ENCODE data around the gene USF2. TPM values are rescaled to one million over a fixed set of nuclear protein-coding genes. Genes with fewer than 3 reads are reported as not detected.

Gene USF2
- total RNA-seq, 1 donor from 2014 or later: 70.0 TPM

- DNase-seq (ENCODE audit: low read depth) (no peak), FAIRE-seq (no peak)
- peaks cover 2% of the 10 kb centered on the region for H3K27me3 ChIP-seq (ENCODE audit: insufficient read depth, low read length)
- H2AFZ ChIP-seq (ENCODE audit: low read depth, low read length): no peak overlapping the region
- H3K79me2 ChIP-seq (ENCODE audit: insufficient read depth, low read length): no peaks in the 10 kb centered on the region
- no peaks in the 10 kb centered on the region for H3K4me1 ChIP-seq (ENCODE audit: insufficient read depth, low read length)
- no peak overlapping the region for H3K27ac ChIP-seq (ENCODE audit: low read depth, low read length)
- Mint-ChIP-seq H3K27me3 (ENCODE audit: low read depth, unreplicated experiment) (peaks cover 13% of the 10 kb centered on the region), H3K9me3 (ENCODE audit: unreplicated experiment) (peaks cover 17% of the 10 kb centered on the region), H3K4me3 (ENCODE audit: unreplicated experiment) (no peak overlapping the region), H3K36me3 (ENCODE audit: low read depth, unreplicated experiment) (no peaks in the 10 kb centered on the region), H3K27ac (ENCODE audit: unreplicated experiment) (no peak overlapping the region), H3K4me1 (ENCODE audit: low read depth, unreplicated experiment) (no peaks in the 10 kb centered on the region)
- no peak overlapping the region for H3K9ac ChIP-seq (ENCODE audit: low read length)
- no peak for TF ChIP-seq EZH2 (IDR thresholded peaks at IDR 0.05; ENCODE audit: insufficient read depth, low read length)
- TF ChIP-seq, protein P1, sequence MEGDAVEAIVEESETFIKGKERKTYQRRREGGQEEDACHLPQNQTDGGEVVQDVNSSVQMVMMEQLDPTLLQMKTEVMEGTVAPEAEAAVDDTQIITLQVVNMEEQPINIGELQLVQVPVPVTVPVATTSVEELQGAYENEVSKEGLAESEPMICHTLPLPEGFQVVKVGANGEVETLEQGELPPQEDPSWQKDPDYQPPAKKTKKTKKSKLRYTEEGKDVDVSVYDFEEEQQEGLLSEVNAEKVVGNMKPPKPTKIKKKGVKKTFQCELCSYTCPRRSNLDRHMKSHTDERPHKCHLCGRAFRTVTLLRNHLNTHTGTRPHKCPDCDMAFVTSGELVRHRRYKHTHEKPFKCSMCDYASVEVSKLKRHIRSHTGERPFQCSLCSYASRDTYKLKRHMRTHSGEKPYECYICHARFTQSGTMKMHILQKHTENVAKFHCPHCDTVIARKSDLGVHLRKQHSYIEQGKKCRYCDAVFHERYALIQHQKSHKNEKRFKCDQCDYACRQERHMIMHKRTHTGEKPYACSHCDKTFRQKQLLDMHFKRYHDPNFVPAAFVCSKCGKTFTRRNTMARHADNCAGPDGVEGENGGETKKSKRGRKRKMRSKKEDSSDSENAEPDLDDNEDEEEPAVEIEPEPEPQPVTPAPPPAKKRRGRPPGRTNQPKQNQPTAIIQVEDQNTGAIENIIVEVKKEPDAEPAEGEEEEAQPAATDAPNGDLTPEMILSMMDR (IDR thresholded peaks at IDR 0.05; ENCODE audit: insufficient read depth, low read depth, low read length): no peak
- no peaks in the 10 kb centered on the region for H3K9me3 ChIP-seq (ENCODE audit: insufficient read depth, low read depth, low read length)
- no peak overlapping the region for H3K4me3 ChIP-seq (ENCODE audit: insufficient read depth, low read depth, low read length)
- no peaks in the 10 kb centered on the region for H3K36me3 ChIP-seq (ENCODE audit: insufficient read depth, low read length)
- no peaks in the 10 kb centered on the region for H4K20me1 ChIP-seq (ENCODE audit: insufficient read depth, low read length)
- H3K4me2 ChIP-seq (ENCODE audit: low read length): no peak overlapping the region
Measured at GRCh38 chr19:35222373-35223015, 46.3 kb upstream of the USF2 start.

- TF ChIP-seq EZH2 (IDR thresholded peaks at IDR 0.05; ENCODE audit: insufficient read depth, low read length): no peak
- TF ChIP-seq, protein P1 (IDR thresholded peaks at IDR 0.05; ENCODE audit: insufficient read depth, low read depth, low read length): no peak
- Mint-ChIP-seq H3K27ac (ENCODE audit: unreplicated experiment) (no peak overlapping the region), H3K36me3 (ENCODE audit: low read depth, unreplicated experiment) (no peaks in the 10 kb centered on the region), H3K27me3 (ENCODE audit: low read depth, unreplicated experiment) (peaks cover 13% of the 10 kb centered on the region), H3K9me3 (ENCODE audit: unreplicated experiment) (peaks cover 14% of the 10 kb centered on the region), H3K4me1 (ENCODE audit: low read depth, unreplicated experiment) (no peaks in the 10 kb centered on the region), H3K4me3 (ENCODE audit: unreplicated experiment) (no peak overlapping the region)
- Histone ChIP-seq H3K9ac (ENCODE audit: low read length) (no peak overlapping the region), H3K79me2 (ENCODE audit: insufficient read depth, low read length) (no peaks in the 10 kb centered on the region), H3K4me3 (ENCODE audit: insufficient read depth, low read depth, low read length) (no peak overlapping the region), H3K4me2 (ENCODE audit: low read length) (no peak overlapping the region), H2AFZ (ENCODE audit: low read depth, low read length) (no peak overlapping the region), H3K27ac (ENCODE audit: low read depth, low read length) (no peak overlapping the region), H3K4me1 (ENCODE audit: insufficient read depth, low read length) (no peaks in the 10 kb centered on the region), H3K27me3 (ENCODE audit: insufficient read depth, low read length) (peaks cover 2% of the 10 kb centered on the region), H3K9me3 (ENCODE audit: insufficient read depth, low read depth, low read length) (no peaks in the 10 kb centered on the region), H4K20me1 (ENCODE audit: insufficient read depth, low read length) (no peaks in the 10 kb centered on the region), H3K36me3 (ENCODE audit: insufficient read depth, low read length) (no peaks in the 10 kb centered on the region)
- no peak for FAIRE-seq
- DNase-seq (ENCODE audit: low read depth): no peak
Measured at GRCh38 chr19:35223084-35223790, 45.5 kb upstream of the USF2 start.
